DND-41 (cell line): Measurements from ENCODE around the gene ADAP2.

Experiments used
- CTCF ChIP-seq: IDR thresholded peaks from 2 replicates; pipeline ENCODE4 v1.5.1; 2012; ENCODE audit warnings: borderline replicate concordance, low read length, moderate library complexity, mild to moderate bottlenecking; ENCODE audit not compliant: poor library complexity, severe bottlenecking; ENCODE audit errors: extremely low read depth
- EZH2 ChIP-seq: IDR thresholded peaks from 3 replicates; pipeline ENCODE4 v1.6.1; 2012; ENCODE audit warnings: borderline replicate concordance, low read depth, mild to moderate bottlenecking, moderate library complexity, low read length, inconsistent platforms; ENCODE audit not compliant: severe bottlenecking

GRCh38 chr17:30939051-30939689, 17.4 kb downstream of the ADAP2 start:
- TF ChIP-seq EZH2: no peak
- no peak for TF ChIP-seq CTCF
